Measurements from ENCODE around the gene SPDYE9. TPM values are rescaled to one million over a fixed set of nuclear protein-coding genes. Genes with fewer than 3 reads are reported as not detected.
"Not testable (repeated sequence)": the region's sequence is repeated elsewhere in the genome, so short reads cannot be mapped to it uniquely, and the experiment has no call there.

SPDYE9 gene
- not detected for total RNA-seq
- long read RNA-seq = 0 reads

GRCh38 chr7:73085938-73086337 lies at the start of gene SPDYE9:
TSS of gene SPDYE9 (minus strand) at chr7:73086038. CDS start at chr7:73084238, 1,800 bp downstream.
- ATAC-seq; DNase-seq; intact Hi-C loops (cut with DNase I): not testable (repeated sequence)

GRCh38 chr7:73134866-73135265 lies 49.0 kb upstream of the SPDYE9 start:
- DNase-seq; intact Hi-C loops (cut with DNase I): not testable (repeated sequence)
- peak in 1 of 2 donors; percentile 62 for ATAC-seq

GRCh38 chr7:73132651-73133217 lies 46.9 kb upstream of the SPDYE9 start:
- intact Hi-C loops (cut with DNase I); DNase-seq: not testable (repeated sequence)
- peak; percentile 36 to 42 for ATAC-seq

- intact Hi-C loops (cut with DNase I); ATAC-seq; DNase-seq: not testable (repeated sequence)
These were observed 44.8 kb upstream of the SPDYE9 start for GRCh38 chr7:73130612-73131011.

GRCh38 chr7:73124126-73124525 lies 38.3 kb upstream of the SPDYE9 start:
- intact Hi-C loops (cut with DNase I); DNase-seq: not testable (repeated sequence)
- peak; percentile 55 to 61 for ATAC-seq

- intact Hi-C loops (cut with DNase I); DNase-seq: not testable (repeated sequence)
- peak; percentile 26 to 28 for ATAC-seq
These were observed 37.1 kb upstream of the SPDYE9 start for GRCh38 chr7:73122778-73123447.

- intact Hi-C loops (cut with DNase I); ATAC-seq; DNase-seq: not testable (repeated sequence)
These were observed 32.3 kb upstream of the SPDYE9 start for GRCh38 chr7:73118155-73118554.

DNA sequence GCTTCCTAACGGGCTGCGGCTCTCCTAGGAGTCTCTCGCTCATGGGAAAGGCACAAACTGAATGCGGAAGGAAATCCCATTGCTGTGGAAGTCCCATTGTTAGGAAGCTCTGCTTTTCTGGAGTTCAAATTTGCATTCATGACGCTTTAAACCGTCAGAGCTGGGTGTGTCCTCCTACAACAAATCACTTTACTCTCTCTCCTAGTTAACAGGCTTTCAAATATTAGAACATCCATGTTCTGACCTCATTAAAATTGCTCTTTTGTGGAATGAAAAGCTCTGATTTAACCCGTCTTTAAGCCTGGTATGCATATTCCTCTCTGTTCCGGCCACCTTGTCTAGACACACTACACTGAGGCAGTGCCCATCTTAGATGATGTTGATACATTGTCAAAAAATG lies 28.0 kb downstream of the SPDYE9 start, which contains the start of gene SPDYE11:
SPDYE11 (minus strand) TSS at position 101 of the 400 bp plus-strand sequence. CDS start 1,800 bp downstream, outside the sequence.
- not testable (repeated sequence) for ATAC-seq

DNA sequence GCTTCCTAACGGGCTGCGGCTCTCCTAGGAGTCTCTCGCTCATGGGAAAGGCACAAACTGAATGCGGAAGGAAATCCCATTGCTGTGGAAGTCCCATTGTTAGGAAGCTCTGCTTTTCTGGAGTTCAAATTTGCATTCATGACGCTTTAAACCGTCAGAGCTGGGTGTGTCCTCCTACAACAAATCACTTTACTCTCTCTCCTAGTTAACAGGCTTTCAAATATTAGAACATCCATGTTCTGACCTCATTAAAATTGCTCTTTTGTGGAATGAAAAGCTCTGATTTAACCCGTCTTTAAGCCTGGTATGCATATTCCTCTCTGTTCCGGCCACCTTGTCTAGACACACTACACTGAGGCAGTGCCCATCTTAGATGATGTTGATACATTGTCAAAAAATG lies 56.2 kb downstream of the SPDYE9 start, which contains the start of gene SPDYE8:
SPDYE8 (minus strand) TSS at position 101 of the 400 bp plus-strand sequence. CDS start 1,800 bp downstream, outside the sequence.
- ATAC-seq; intact Hi-C loops (cut with DNase I); DNase-seq: not testable (repeated sequence)

More for the DNA sequence above, 28.0 kb downstream of the SPDYE9 start, which contains the start of gene SPDYE11:
- DNase-seq; intact Hi-C loops (cut with DNase I): not testable (repeated sequence)

Other genes starting within 250 kb of the SPDYE9 start
- gene POM121, start 160.9 kb downstream of the SPDYE9 start, total RNA-seq = 10 to 100 TPM; 21.5 to 30.7 TPM
- under 1 TPM in 1 of 2 donors, not detected in 1; 0.41 TPM for gene TRIM74, start 116.6 kb downstream of the SPDYE9 start, total RNA-seq
- gene SPDYE8, start 56.3 kb downstream of the SPDYE9 start, total RNA-seq = not detected
- gene SPDYE11, start 28.1 kb downstream of the SPDYE9 start, total RNA-seq = not detected
- gene NSUN5, start 222.8 kb upstream of the SPDYE9 start, total RNA-seq = 10 to 100 TPM; 15.5 to 15.6 TPM
- gene TRIM50, start 242.0 kb upstream of the SPDYE9 start, total RNA-seq = under 1 TPM in 1 of 2 donors, not detected in 1; 0.56 TPM
- not detected for gene FKBP6, start 242.1 kb upstream of the SPDYE9 start, total RNA-seq

Measured in left cardiac atrium (tissue), 4 donors.